Measurements from ENCODE around the gene ATP6V1B1. TPM values are rescaled to one million over a fixed set of nuclear protein-coding genes. Genes with fewer than 3 reads are reported as not detected.

ATP6V1B1 gene
- total RNA-seq, 1 experiment from 2014 or later: 7.8 TPM

DNA sequence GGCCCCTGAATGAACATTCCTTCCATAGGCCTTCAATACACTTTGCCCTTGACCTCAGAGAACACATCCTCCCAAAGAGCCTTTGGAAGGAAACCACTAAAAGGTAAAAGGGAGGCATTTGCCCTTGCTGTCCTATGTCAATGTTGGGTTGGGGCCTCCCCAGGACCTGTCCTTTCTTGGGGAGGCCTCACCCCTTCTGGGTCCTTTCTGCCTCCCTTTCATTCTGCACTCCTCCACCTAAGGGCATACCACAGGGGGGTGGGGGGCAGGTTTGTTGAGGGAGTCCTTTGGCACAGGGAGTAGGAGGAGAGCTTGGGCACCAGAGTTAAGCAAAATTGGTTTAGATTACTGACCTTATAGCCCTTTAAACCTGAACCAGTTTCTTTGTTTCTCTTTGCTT is 32.5 kb upstream of the ATP6V1B1 start:
- Histone ChIP-seq H3F3A (ENCODE audit: insufficient read depth, low read depth) (no peaks in the 10 kb centered on the region), H3K27me3 (ENCODE audit: insufficient read depth, low read depth) (peaks cover 20% of the 10 kb centered on the region), H3K79me2 (ENCODE audit: low read depth) (no peaks in the 10 kb centered on the region), H3K4me1 (replicated peaks; ENCODE audit: insufficient read depth) (no peaks in the 10 kb centered on the region), H3K4me3 (no peak overlapping the region), H3K4me2 (no peak overlapping the region), H4K20me1 (ENCODE audit: insufficient read depth) (no peaks in the 10 kb centered on the region), H3K27ac (no peak overlapping the region), H3K36me3 (ENCODE audit: low read depth) (no peaks in the 10 kb centered on the region), H3K9me2 (ENCODE audit: insufficient read depth) (no peaks in the 10 kb centered on the region), H3K9me3 (ENCODE audit: insufficient read depth, low read depth) (no peaks in the 10 kb centered on the region), H2AFZ (no peak overlapping the region)
- BruUV-seq (replicated peaks): no TSS peak
- POLR2A ChIA-PET (ENCODE audit: unreplicated experiment): no interaction called here
- no peak for TF ChIP-seq CTCF (conservative IDR thresholded peaks at IDR 0.05)
- no peak for TF ChIP-seq EZH2 (IDR thresholded peaks at IDR 0.05; ENCODE audit: low read depth)
- intact Hi-C loops (cut with micrococcal nuclease; ENCODE audit: unreplicated experiment): no loop called here
- CTCF ChIA-PET: no interaction called here
- no peak for DNase-seq

- H3K4me3 ChIP-seq: no peak overlapping the region
- no peaks in the 10 kb centered on the region for H3K9me3 ChIP-seq (ENCODE audit: insufficient read depth, low read depth)
- H3K36me3 ChIP-seq (ENCODE audit: low read depth): no peaks in the 10 kb centered on the region
- H3K79me2 ChIP-seq (ENCODE audit: low read depth): no peaks in the 10 kb centered on the region
- H3K4me1 ChIP-seq (replicated peaks; ENCODE audit: insufficient read depth): no peaks in the 10 kb centered on the region
- ChIA-PET POLR2A (ENCODE audit: unreplicated experiment) (no interaction called here), CTCF (no interaction called here)
- no peaks in the 10 kb centered on the region for H3F3A ChIP-seq (ENCODE audit: insufficient read depth, low read depth)
- TF ChIP-seq EZH2 (IDR thresholded peaks at IDR 0.05; ENCODE audit: low read depth) (no peak), CTCF (conservative IDR thresholded peaks at IDR 0.05) (no peak)
- no TSS peak for BruUV-seq (replicated peaks)
- no peak overlapping the region for H3K4me2 ChIP-seq
- intact Hi-C loops (cut with micrococcal nuclease; ENCODE audit: unreplicated experiment): no loop called here
- no peaks in the 10 kb centered on the region for H4K20me1 ChIP-seq (ENCODE audit: insufficient read depth)
- no peak overlapping the region for H2AFZ ChIP-seq
- no peak for DNase-seq
- peaks cover 14% of the 10 kb centered on the region for H3K27me3 ChIP-seq (ENCODE audit: insufficient read depth, low read depth)
- no peaks in the 10 kb centered on the region for H3K9me2 ChIP-seq (ENCODE audit: insufficient read depth)
- no peak overlapping the region for H3K27ac ChIP-seq
Measured at GRCh38 chr2:70903641-70904340, 31.9 kb upstream of the ATP6V1B1 start.

DNA sequence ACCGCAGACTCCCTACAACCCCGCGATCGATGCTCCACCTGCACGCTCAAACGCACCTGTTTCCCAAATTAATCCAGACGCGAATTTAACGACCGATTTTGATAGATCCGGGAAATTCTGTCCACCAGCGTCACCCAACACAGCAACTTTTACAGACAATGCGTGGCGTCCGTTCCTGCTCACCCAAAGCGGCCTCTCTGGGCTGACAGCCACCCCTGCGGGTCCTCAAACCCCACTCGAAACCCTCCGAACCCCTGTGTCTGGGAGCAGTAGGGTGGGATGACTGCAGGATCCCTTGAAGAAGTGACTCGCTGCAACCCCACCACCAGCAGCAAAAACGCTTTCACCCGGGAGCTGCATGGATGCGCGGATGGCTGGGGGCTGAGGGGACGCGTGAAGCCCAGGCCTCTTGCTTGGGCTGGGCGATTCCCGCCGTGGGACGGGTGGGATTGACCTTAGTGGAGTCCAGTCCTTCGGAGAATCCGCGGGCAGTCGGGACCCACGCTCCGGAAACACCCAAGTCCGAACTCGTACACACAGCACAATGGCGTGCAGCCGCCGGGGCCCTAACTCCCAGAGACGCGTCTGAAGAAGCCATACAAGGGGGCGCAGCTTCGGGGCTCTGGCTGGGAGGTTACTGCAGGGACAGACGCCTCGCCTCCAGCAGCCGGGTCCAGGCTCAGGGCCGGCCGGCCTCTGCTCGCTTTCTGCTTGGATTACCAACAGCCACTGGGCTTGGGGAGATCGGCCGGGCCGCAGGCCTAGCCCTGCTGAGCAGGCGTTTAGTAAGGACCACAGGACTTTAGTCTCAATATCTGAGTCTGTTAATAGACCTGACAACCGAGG is 31.1 kb upstream of the ATP6V1B1 start:
- Histone ChIP-seq H3F3A (ENCODE audit: insufficient read depth, low read depth) (no peaks in the 10 kb centered on the region), H3K36me3 (ENCODE audit: low read depth) (no peaks in the 10 kb centered on the region), H3K27me3 (ENCODE audit: insufficient read depth, low read depth) (peaks cover 6% of the 10 kb centered on the region), H3K4me2 (no peak overlapping the region), H3K9me2 (ENCODE audit: insufficient read depth) (no peaks in the 10 kb centered on the region), H2AFZ (no peak overlapping the region), H3K9me3 (ENCODE audit: insufficient read depth, low read depth) (no peaks in the 10 kb centered on the region), H4K20me1 (ENCODE audit: insufficient read depth) (no peaks in the 10 kb centered on the region), H3K4me3 (no peak overlapping the region), H3K4me1 (replicated peaks; ENCODE audit: insufficient read depth) (no peaks in the 10 kb centered on the region), H3K27ac (no peak overlapping the region), H3K79me2 (ENCODE audit: low read depth) (no peaks in the 10 kb centered on the region)
- POLR2A ChIA-PET (ENCODE audit: unreplicated experiment): no interaction called here
- no TSS peak for BruUV-seq (replicated peaks)
- no peak for DNase-seq
- CTCF ChIA-PET: no interaction called here
- intact Hi-C loops (cut with micrococcal nuclease; ENCODE audit: unreplicated experiment): no loop called here
- TF ChIP-seq EZH2 (IDR thresholded peaks at IDR 0.05; ENCODE audit: low read depth) (no peak), CTCF (conservative IDR thresholded peaks at IDR 0.05) (no peak)
